H1 (cell line): ENCODE measurements around the gene ELMO1. TPM values are rescaled to one million over a fixed set of nuclear protein-coding genes. Genes with fewer than 3 reads are reported as not detected.

ENCODE experiments used
- BCL11A ChIP-seq, 2 experiments: IDR thresholded peaks; one replicate each; pipeline ENCODE4 v1.6.1; 2011; ENCODE audit warnings: low read depth in 2 of 2, low read length in 2 of 2, mild to moderate bottlenecking in 2 of 2
- NANOG ChIP-seq: IDR thresholded peaks from 2 replicates; pipeline ENCODE4 v1.6.1; 2011; ENCODE audit warnings: low read length, low read depth, mild to moderate bottlenecking, inconsistent platforms; ENCODE audit not compliant: insufficient read depth, poor library complexity, severe bottlenecking
- PHF8 ChIP-seq: fragments of 200-600 bp; sonication (generic); conservative IDR thresholded peaks from 2 replicates; pipeline ENCODE4 v1.7.1; 2012; ENCODE audit warnings: low read depth, mild to moderate bottlenecking, inconsistent platforms, low read length, moderate library complexity
- YY1 ChIP-seq: IDR thresholded peaks from 2 replicates; pipeline ENCODE4 v1.6.1; 2011; ENCODE audit warnings: low read depth, mild to moderate bottlenecking, low read length
- polyA plus RNA-seq, 7 experiments: library from polyadenylated mRNA; depleted of rRNA in 3 of 7; stranded (reverse) in 5 of 7; unstranded in 2 of 7; fragments of >200 nt in 5 of 7; fragments of 200-250 nt in 2 of 7; gene quantifications; 1 replicate in 5 of 7; 2 replicates in 1 of 7; 4 replicates in 1 of 7; pipeline versions ENCODE4 v1.2.1 to v1.2.3, GENCODE V29; 2011 to 2013; ENCODE audit warnings: missing spikeins in 2 of 7, mixed read lengths in 2 of 7
- total RNA-seq: library from RNA; stranded (reverse); fragmentation: NEBNext Ultra II Directional; extraction: Animal tissue kit (Norgen Biotek cat#: 25700); gene quantifications from 2 replicates; pipeline ENCODE4 v1.2.1, GENCODE V29; 2021

The ELMO1 gene
- total and polyA plus RNA-seq, 2 of the 8 experiments (the other 6 are each of a cell fraction or from before 2014, with no cell fraction given), result 18.4 to 21.0 TPM

DNA sequence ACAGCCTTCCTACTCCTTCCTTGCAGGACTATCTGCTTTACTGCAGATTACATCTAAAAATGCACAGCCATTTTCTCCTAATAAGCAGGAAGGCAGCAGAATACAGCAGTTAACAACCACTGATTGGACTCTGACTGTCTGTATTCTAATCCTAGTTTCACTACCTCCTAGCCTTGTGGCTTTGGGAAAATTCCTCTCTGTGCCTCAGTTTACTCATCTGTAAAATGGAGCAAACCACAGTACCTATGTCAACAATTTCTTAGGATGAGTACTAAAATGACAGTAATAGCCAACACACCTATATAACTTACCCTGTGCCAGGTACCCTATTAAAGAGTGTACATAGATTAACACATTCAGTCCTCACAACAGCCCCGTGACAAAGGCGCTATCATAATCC is 89.5 kb downstream of the ELMO1 start (continued):
- TF ChIP-seq PHF8 (no peak), NANOG (no peak), YY1 (no peak), BCL11A (IDR thresholded peaks at IDR 0.05; ENCODE audit: low read depth in 2 of 2, low read length in 2 of 2) (no peak)
